HepG2 (cell line): ENCODE measurements around the gene KRT27. TPM values are rescaled to one million over a fixed set of nuclear protein-coding genes. Genes with fewer than 3 reads are reported as not detected.

Experiments
- ATAC-seq: fragments of 200-7000 bp; cut with Tn5 transposase; 3 replicates; pipeline ENCODE4 v1.9.1; 2020; ENCODE audit warnings: mild to moderate bottlenecking, moderate library complexity
- BruUV-seq: library from RNA; stranded (reverse); fragments of 400-500 nt; replicated peaks from 2 replicates; lab custom pipeline; 2021; lab: Mats Ljungman, UMichigan
- CTCF ChIA-PET: fragments of 300-600 bp; formaldehyde crosslinking; extraction: SDS; loops from one replicate; lab custom pipeline; 2021; ENCODE audit warnings: low total read pairs, inconsistent platforms, low intra/inter-chr PET ratio; lab: Yijun Ruan, JAX
- POLR2A ChIA-PET: fragments of 350-600 bp; sonication (Branson Sonifier 250); formaldehyde crosslinking; loops from one replicate; lab custom pipeline; 2020; ENCODE audit warnings: antibody characterized with exemption, inconsistent platforms; lab: Yijun Ruan, JAX
- DNase-seq: peaks from one replicate; pipeline ENCODE4 v3.0.0-alpha.2; 2015; ENCODE audit warnings: low spot score
- FAIRE-seq: peaks from 3 replicates; lab custom pipeline; 2011; peaks lifted over from hg19 to GRCh38; lab: Jason Lieb, UNC
- H2AFZ ChIP-seq: one replicate; pipeline ENCODE4 v1.6.1; 2011; ENCODE audit warnings: low read length, inconsistent platforms
- H3K27ac ChIP-seq: fragments of 300-600 bp; 3 replicates; pipeline ENCODE4 v1.8.0; 2011; ENCODE audit warnings: mixed run types, mild to moderate bottlenecking, mixed read lengths, low read length, inconsistent platforms; ENCODE audit not compliant: insufficient read depth; ENCODE audit errors: extremely low read length
- H3K27me3 ChIP-seq, 2 experiments: fragments of 200-600 bp in 1 of 2; 2 replicates in 1 of 2; 3 replicates in 1 of 2; pipeline versions ENCODE4 v1.6.0 to v1.8.0; 2011; ENCODE audit warnings: low read length in 2 of 2, mild to moderate bottlenecking in 2 of 2, moderate library complexity in 2 of 2, inconsistent platforms in 1 of 2; ENCODE audit not compliant: insufficient read depth in 2 of 2, control insufficient read depth in 1 of 2
- H3K36me3 ChIP-seq, 2 experiments: fragments of 200-600 bp in 1 of 2; replicated peaks in 1 of 2; 2 replicates in 1 of 2; 3 replicates in 1 of 2; pipeline versions ENCODE4 v1.5.1 to v1.8.0; 2011; ENCODE audit warnings: low read length in 2 of 2, inconsistent platforms in 1 of 2; ENCODE audit not compliant: insufficient read depth in 2 of 2, control insufficient read depth in 1 of 2
- H3K4me1 ChIP-seq: 2 replicates; pipeline ENCODE4 v1.5.1; 2012; ENCODE audit warnings: low read length, inconsistent platforms; ENCODE audit not compliant: insufficient read depth
- H3K4me2 ChIP-seq: 2 replicates; pipeline ENCODE4 v1.6.0; 2011; ENCODE audit warnings: low read depth, low read length, inconsistent platforms
- H3K4me3 ChIP-seq, 3 experiments: fragments of 200-600 bp in 1 of 3; sonication (generic), shearing (Covaris generic) in 1 of 3; replicated peaks in 1 of 3; 2 replicates each; pipeline ENCODE4 v1.5.1; 2011 to 2016; ENCODE audit warnings: low read length in 3 of 3, inconsistent platforms in 2 of 3, low read depth in 2 of 3, mild to moderate bottlenecking in 2 of 3, control low read depth in 1 of 3, mixed read lengths in 1 of 3; ENCODE audit not compliant: insufficient read depth in 1 of 3
- H3K79me2 ChIP-seq: one replicate; pipeline ENCODE4 v1.6.1; 2011; ENCODE audit warnings: low read length, inconsistent platforms; ENCODE audit not compliant: insufficient read depth
- H3K9ac ChIP-seq: 2 replicates; pipeline ENCODE4 v1.6.0; 2011; ENCODE audit warnings: mild to moderate bottlenecking, low read depth, low read length, inconsistent platforms; ENCODE audit not compliant: insufficient read depth
- H3K9me3 ChIP-seq: 2 replicates; pipeline ENCODE4 v1.5.1; 2012; ENCODE audit warnings: mild to moderate bottlenecking, low read length
- H4K20me1 ChIP-seq: 2 replicates; pipeline ENCODE4 v1.6.0; 2011; ENCODE audit warnings: inconsistent platforms, mild to moderate bottlenecking, low read length, moderate library complexity; ENCODE audit not compliant: insufficient read depth
- ETV5 ChIP-seq: IDR thresholded peaks from 2 replicates; pipeline ENCODE4 v1.6.1; 2018; ENCODE audit warnings: missing biosample characterization, missing genetic modification reagents, inconsistent platforms, borderline replicate concordance
- GABPB1 ChIP-seq: IDR thresholded peaks from 2 replicates; pipeline ENCODE4 v1.6.1; 2016; ENCODE audit warnings: mild to moderate bottlenecking, missing genetic modification reagents, moderate library complexity, missing compliant biosample characterization
- GATAD2A ChIP-seq: IDR thresholded peaks from 2 replicates; pipeline ENCODE4 v1.6.1; 2016
- KLF9 ChIP-seq: IDR thresholded peaks from 2 replicates; pipeline ENCODE4 v1.6.1; 2016; ENCODE audit warnings: low read depth
- MAX ChIP-seq: IDR thresholded peaks from 2 replicates; pipeline ENCODE4 v1.6.1; 2012; ENCODE audit warnings: inconsistent platforms
- MTF2 ChIP-seq: sonication (generic); formaldehyde crosslinking; IDR thresholded peaks from 2 replicates; pipeline ENCODE4 v1.5.0; 2020; ENCODE audit warnings: missing genetic modification reagents, borderline replicate concordance
- MYPOP ChIP-seq: sonication (generic); formaldehyde crosslinking; IDR thresholded peaks from 2 replicates; pipeline ENCODE4 v1.8.1; 2023; ENCODE audit warnings: mild to moderate bottlenecking, moderate library complexity, missing genetic modification reagents
- NPAS2 ChIP-seq: sonication (generic); formaldehyde crosslinking; IDR thresholded peaks from 2 replicates; pipeline ENCODE4 v1.8.0; 2022; ENCODE audit warnings: mild to moderate bottlenecking, missing genetic modification reagents, borderline replicate concordance
- POGZ ChIP-seq: sonication (generic); formaldehyde crosslinking; IDR thresholded peaks from 2 replicates; pipeline ENCODE4 v1.4.0; 2020; ENCODE audit warnings: mild to moderate bottlenecking, missing genetic modification reagents
- POLR2A ChIP-seq, 2 experiments: IDR thresholded peaks; 2 replicates each; pipeline ENCODE4 v1.6.1; 2011; ENCODE audit warnings: low read depth in 2 of 2, low read length in 2 of 2, mild to moderate bottlenecking in 1 of 2, moderate library complexity in 1 of 2; ENCODE audit not compliant: insufficient read depth in 1 of 2
- SOX6 ChIP-seq, 2 experiments: fragments of 450-650 bp in 1 of 2; sonication (generic) in 1 of 2; formaldehyde crosslinking in 1 of 2; IDR thresholded peaks; 2 replicates each; pipeline versions ENCODE4 v1.4.0 to v1.6.1; 2017 to 2020; ENCODE audit warnings: antibody characterized with exemption in 1 of 2, mild to moderate bottlenecking in 1 of 2, missing genetic modification reagents in 1 of 2
- TEAD3 ChIP-seq: optimal IDR thresholded peaks from 2 replicates; pipeline ENCODE3; 2016; ENCODE audit warnings: borderline replicate concordance
- XRCC5 ChIP-seq: fragments of 200-400 bp; formaldehyde crosslinking; optimal IDR thresholded peaks from 2 replicates; pipeline ENCODE3; 2017; ENCODE audit warnings: mild to moderate bottlenecking, low read length
- ZNF180 ChIP-seq: sonication (generic); formaldehyde crosslinking; IDR thresholded peaks from 2 replicates; pipeline ENCODE4 v1.4.0; 2020; ENCODE audit warnings: low read depth, missing genetic modification reagents, borderline replicate concordance
- ZNF484 ChIP-seq: sonication (generic); formaldehyde crosslinking; IDR thresholded peaks from 2 replicates; pipeline ENCODE4 v1.5.1; 2020; ENCODE audit warnings: mild to moderate bottlenecking, low read depth, missing genetic modification reagents, borderline replicate concordance
- ZNF614 ChIP-seq: IDR thresholded peaks from 2 replicates; pipeline ENCODE4 v1.6.1; 2018; ENCODE audit warnings: missing biosample characterization, missing genetic modification reagents, inconsistent platforms, borderline replicate concordance
- WGBS: methylation state at CpG from one replicate; pipeline ENCODE4 v1.1.6; 2017; ENCODE audit warnings: low lambda C conversion rate; 5-methylcytosine and 5-hydroxymethylcytosine counted together
- in situ Hi-C: cut with HindIII; loops from 2 replicates; pipeline ENCODE4 v1.10.0; 2017; ENCODE audit warnings: low pct_unique_long_range_greater_than_20kb; ENCODE audit not compliant: extremely low pct_ligation_motif_present
- intact Hi-C: fragments of 100-400 bp; cut with micrococcal nuclease; formaldehyde crosslinking; loops from one replicate; pipeline ENCODE4 v1.10.0; 2022; ENCODE audit not compliant: unreplicated experiment
- polyA plus RNA-seq, 8 experiments: library from polyadenylated mRNA; depleted of rRNA in 3 of 8; stranded (reverse) in 7 of 8; unstranded in 1 of 8; fragments of >200 nt; fragmentation: Illumina TruSeq in 4 of 8; extraction: Trizol in 4 of 8; gene quantifications; 2 replicates each; pipeline versions ENCODE4 v1.2.1 to v1.2.3, GENCODE V29; 2011 to 2016; ENCODE audit warnings: low read depth in 4 of 8, missing spikeins in 1 of 8, mixed read lengths in 1 of 8; ENCODE audit not compliant: insufficient read depth in 1 of 8
- total RNA-seq, 5 experiments: library from RNA; depleted of rRNA; stranded (reverse); fragments of >200 nt; fragmentation: Illumina TruSeq; extraction: Trizol; gene quantifications; 2 replicates each; pipeline ENCODE4 v1.2.3, GENCODE V29; 2016; ENCODE audit warnings: low read depth in 1 of 5
- TF ChIP-seq, protein P1 (sequence below): sonication (generic); formaldehyde crosslinking; IDR thresholded peaks from 2 replicates; pipeline ENCODE4 v1.5.1; 2020; ENCODE audit warnings: mild to moderate bottlenecking, missing genetic modification reagents, moderate library complexity
- TF ChIP-seq, protein P2 (sequence below): sonication (generic); formaldehyde crosslinking; IDR thresholded peaks from 2 replicates; pipeline ENCODE4 v1.4.0; 2020; ENCODE audit warnings: missing genetic modification reagents

Gene KRT27
- total and polyA plus RNA-seq, 2 of the 13 experiments (the other 11 are each of a cell fraction or from before 2014, with no cell fraction given), result not detected

DNA sequence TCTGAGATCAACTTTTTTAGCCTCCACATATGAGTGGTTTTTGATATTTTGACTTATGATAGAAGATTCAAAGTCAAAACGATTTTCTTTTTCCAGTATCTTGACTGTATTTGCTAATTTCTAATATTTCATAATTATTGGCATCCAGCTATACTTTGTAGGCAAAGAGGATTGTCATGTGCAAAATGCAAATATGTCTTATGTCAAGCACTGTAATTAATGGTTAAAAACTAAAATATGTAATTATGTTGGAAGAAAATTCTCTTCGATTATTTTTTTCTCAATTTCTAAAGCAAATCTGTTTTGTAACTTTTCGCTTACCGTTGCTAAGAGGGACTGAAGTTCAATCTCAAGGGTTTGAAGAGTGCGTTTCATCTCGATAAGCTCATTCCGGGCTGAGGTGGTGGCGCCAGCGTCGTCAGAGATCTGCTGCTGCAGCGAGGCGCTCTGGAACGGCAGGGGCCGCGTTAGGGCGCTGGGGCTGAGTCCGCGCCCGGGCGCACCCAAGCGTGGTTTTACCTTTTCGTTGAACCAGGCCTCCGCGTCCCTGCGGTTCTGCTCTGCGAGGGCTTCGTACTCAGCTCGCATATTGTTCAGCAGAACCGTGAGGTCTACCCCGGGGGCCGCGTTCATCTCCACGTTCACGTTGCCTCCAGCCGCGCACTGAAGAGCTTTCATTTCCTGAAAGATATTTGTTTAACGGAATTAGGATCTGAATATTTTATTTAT lies 3.0 kb downstream of the KRT27 start:
- no TSS peak for BruUV-seq
- no peak overlapping the region for H3K27ac ChIP-seq
- POLR2A ChIA-PET, result no interaction called here
- H3K4me3 ChIP-seq, result peak overlapping the region in 2 of 3 experiments; percentile 28 to 60; a peak in 4 of 6 replicates
- peaks cover 0 to 39% of the 10 kb centered on the region in 2 experiments; a peak in 3 of 5 replicates for H3K27me3 ChIP-seq
- H3K4me1 ChIP-seq, result 0 out of 2 replicates have a peak, but pooled peaks cover 8% of the 10 kb centered on the region
- intact Hi-C loops (no loop called here), in situ Hi-C loops (no loop called here)
- H4K20me1 ChIP-seq, result no peaks in the 10 kb centered on the region
- H3K9me3 ChIP-seq, result no peaks in the 10 kb centered on the region
- H3K36me3 ChIP-seq, result no peaks in the 10 kb centered on the region
- no peak for FAIRE-seq
- H2AFZ ChIP-seq, result no peak overlapping the region
- no peak overlapping the region for H3K9ac ChIP-seq
- peak; percentile 92 for ATAC-seq
- 5% methylated on average over 34 of the region's 37 CpGs for WGBS
- CTCF ChIA-PET, result no interaction called here
- H3K4me2 ChIP-seq, result peak overlapping the region; percentile 65
- DNase-seq, result peak; percentile 18
- no peaks in the 10 kb centered on the region for H3K79me2 ChIP-seq
- TF ChIP-seq GATAD2A (CRISPR knock-in tag) (0 out of 2 replicates have a peak, but pooled peaks have one; percentile 16), NPAS2 (CRISPR knock-in tag) (no peak), ETV5 (CRISPR knock-in tag) (0 out of 2 replicates have a peak, but pooled peaks have one; percentile 14), GABPB1 (peak; percentile 40; the same call in 1 of the 2 replicates), TEAD3 (CRISPR knock-in tag) (peak; percentile 27), ZNF614 (CRISPR knock-in tag) (no peak), KLF9 (no peak), ZNF180 (CRISPR knock-in tag) (no peak), POGZ (CRISPR knock-in tag) (peak; percentile 55), MYPOP (CRISPR knock-in tag) (peak; percentile 93; the same call in 1 of the 2 replicates), POLR2A (IDR thresholded peaks at IDR 0.05; ENCODE audit: insufficient read depth in 1 of 2, low read depth in 2 of 2, low read length in 2 of 2) (no peak), ZNF484 (CRISPR knock-in tag) (no peak), XRCC5 (peak; percentile 33), MAX (0 out of 2 replicates have a peak, but pooled peaks have one; percentile 13), MTF2 (CRISPR knock-in tag) (0 out of 2 replicates have a peak, but pooled peaks have one; percentile 63), SOX6 (IDR thresholded peaks at IDR 0.05) (no peak), SOX6 (CRISPR knock-in tag; IDR thresholded peaks at IDR 0.05) (peak; percentile 22; the same call in 1 of the 2 replicates)
- TF ChIP-seq, protein P1, sequence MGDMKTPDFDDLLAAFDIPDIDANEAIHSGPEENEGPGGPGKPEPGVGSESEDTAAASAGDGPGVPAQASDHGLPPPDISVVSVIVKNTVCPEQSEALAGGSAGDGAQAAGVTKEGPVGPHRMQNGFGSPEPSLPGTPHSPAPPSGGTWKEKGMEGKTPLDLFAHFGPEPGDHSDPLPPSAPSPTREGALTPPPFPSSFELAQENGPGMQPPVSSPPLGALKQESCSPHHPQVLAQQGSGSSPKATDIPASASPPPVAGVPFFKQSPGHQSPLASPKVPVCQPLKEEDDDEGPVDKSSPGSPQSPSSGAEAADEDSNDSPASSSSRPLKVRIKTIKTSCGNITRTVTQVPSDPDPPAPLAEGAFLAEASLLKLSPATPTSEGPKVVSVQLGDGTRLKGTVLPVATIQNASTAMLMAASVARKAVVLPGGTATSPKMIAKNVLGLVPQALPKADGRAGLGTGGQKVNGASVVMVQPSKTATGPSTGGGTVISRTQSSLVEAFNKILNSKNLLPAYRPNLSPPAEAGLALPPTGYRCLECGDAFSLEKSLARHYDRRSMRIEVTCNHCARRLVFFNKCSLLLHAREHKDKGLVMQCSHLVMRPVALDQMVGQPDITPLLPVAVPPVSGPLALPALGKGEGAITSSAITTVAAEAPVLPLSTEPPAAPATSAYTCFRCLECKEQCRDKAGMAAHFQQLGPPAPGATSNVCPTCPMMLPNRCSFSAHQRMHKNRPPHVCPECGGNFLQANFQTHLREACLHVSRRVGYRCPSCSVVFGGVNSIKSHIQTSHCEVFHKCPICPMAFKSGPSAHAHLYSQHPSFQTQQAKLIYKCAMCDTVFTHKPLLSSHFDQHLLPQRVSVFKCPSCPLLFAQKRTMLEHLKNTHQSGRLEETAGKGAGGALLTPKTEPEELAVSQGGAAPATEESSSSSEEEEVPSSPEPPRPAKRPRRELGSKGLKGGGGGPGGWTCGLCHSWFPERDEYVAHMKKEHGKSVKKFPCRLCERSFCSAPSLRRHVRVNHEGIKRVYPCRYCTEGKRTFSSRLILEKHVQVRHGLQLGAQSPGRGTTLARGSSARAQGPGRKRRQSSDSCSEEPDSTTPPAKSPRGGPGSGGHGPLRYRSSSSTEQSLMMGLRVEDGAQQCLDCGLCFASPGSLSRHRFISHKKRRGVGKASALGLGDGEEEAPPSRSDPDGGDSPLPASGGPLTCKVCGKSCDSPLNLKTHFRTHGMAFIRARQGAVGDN, result peak; percentile 68
- TF ChIP-seq, protein P2, sequence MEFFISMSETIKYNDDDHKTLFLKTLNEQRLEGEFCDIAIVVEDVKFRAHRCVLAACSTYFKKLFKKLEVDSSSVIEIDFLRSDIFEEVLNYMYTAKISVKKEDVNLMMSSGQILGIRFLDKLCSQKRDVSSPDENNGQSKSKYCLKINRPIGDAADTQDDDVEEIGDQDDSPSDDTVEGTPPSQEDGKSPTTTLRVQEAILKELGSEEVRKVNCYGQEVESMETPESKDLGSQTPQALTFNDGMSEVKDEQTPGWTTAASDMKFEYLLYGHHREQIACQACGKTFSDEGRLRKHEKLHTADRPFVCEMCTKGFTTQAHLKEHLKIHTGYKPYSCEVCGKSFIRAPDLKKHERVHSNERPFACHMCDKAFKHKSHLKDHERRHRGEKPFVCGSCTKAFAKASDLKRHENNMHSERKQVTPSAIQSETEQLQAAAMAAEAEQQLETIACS (CRISPR knock-in tag), result no peak
